Activated CD4-positive, CD25-positive, alpha-beta regulatory T cell (primary cell): ENCODE measurements around the gene PIK3IP1.

Experiments
- DNase-seq, 4 experiments: peaks; one replicate each; lab custom pipeline; 2025; lab: John Stamatoyannopoulos, UW

Gene PIK3IP1

DNA sequence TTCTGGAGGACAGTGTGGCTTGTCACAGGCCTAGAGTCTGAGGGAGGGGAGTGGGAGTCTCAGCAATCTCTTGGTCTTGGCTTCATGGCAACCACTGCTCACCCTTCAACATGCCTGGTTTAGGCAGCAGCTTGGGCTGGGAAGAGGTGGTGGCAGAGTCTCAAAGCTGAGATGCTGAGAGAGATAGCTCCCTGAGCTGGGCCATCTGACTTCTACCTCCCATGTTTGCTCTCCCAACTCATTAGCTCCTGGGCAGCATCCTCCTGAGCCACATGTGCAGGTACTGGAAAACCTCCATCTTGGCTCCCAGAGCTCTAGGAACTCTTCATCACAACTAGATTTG lies 13.0 kb downstream of the PIK3IP1 start:
- DNase-seq: no peak

DNA sequence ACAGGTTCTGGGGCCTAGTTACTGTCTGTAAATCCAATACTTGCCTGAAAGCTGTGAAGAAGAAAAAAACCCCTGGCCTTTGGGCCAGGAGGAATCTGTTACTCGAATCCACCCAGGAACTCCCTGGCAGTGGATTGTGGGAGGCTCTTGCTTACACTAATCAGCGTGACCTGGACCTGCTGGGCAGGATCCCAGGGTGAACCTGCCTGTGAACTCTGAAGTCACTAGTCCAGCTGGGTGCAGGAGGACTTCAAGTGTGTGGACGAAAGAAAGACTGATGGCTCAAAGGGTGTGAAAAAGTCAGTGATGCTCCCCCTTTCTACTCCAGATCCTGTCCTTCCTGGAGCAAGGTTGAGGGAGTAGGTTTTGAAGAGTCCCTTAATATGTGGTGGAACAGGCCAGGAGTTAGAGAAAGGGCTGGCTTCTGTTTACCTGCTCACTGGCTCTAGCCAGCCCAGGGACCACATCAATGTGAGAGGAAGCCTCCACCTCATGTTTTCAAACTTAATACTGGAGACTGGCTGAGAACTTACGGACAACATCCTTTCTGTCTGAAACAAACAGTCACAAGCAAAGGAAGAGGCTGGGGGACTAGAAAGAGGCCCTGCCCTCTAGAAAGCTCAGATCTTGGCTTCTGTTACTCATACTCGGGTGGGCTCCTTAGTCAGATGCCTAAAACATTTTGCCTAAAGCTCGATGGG lies 13.5 kb downstream of the PIK3IP1 start:
- peak in 2 of 4 experiments; percentile 39 to 51 for DNase-seq

DNA sequence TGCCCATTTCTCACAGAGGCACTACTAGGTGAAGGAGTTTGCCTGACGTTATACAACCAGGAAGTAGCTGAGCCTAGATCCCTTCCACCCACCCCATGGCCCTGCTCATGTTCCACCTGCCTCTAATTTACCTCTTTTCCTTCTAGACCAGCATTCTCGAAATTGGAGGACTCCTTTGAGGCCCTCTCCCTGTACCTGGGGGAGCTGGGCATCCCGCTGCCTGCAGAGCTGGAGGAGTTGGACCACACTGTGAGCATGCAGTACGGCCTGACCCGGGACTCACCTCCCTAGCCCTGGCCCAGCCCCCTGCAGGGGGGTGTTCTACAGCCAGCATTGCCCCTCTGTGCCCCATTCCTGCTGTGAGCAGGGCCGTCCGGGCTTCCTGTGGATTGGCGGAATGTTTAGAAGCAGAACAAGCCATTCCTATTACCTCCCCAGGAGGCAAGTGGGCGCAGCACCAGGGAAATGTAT lies 14.1 kb downstream of the PIK3IP1 start:
- no peak for DNase-seq

DNA sequence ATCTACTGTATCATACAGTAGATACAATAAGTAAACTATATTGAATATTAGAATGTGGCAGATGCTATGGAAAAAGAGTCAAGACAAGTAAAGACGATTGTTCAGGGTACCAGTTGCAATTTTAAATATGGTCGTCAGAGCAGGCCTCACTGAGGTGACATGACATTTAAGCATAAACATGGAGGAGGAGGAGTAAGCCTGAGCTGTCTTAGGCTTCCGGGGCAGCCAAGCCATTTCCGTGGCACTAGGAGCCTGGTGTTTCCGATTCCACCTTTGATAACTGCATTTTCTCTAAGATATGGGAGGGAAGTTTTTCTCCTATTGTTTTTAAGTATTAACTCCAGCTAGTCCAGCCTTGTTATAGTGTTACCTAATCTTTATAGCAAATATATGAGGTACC lies 14.5 kb downstream of the PIK3IP1 start:
- peak in 1 of 4 experiments; percentile 26 for DNase-seq

DNA sequence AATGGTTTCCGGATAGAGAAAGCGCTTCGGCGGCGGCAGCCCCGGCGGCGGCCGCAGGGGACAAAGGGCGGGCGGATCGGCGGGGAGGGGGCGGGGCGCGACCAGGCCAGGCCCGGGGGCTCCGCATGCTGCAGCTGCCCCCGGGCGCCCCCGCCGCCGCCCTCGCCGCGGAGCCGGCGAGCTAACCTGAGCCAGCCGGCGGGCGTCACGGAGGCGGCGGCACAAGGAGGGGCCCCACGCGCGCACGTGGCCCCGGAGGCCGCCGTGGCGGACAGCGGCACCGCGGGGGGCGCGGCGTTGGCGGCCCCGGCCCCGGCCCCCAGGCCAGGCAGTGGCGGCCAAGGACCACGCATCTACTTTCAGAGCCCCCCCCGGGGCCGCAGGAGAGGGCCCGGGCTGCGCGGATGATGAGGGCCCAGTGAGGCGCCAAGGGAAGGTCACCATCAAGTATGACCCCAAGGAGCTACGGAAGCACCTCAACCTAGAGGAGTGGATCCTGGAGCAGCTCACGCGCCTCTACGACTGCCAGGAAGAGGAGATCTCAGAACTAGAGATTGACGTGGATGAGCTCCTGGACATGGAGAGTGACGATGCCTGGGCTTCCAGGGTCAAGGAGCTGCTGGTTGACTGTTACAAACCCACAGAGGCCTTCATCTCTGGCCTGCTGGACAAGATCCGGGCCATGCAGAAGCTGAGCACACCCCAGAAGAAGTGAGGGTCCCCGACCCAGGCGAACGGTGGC lies 15.7 kb downstream of the PIK3IP1 start:
- no peak for DNase-seq

DNA sequence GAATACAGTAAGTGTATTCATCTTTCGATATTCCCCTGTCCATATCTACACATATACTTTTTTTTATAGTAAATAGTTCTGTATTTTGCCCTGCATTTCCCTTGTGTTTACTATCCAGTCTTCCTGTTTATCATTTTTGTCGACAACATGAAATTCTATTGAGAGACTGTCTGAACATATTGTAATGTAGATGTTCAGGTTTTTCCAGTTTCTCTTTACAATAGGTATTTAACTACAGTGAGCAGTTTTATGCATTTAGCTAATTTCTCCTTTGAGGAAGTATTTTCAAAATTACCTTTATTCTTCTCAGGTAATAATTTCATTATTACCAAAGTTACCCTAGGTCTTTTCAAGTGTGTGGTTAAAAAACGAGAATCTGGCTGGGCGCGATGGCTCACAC lies 16.7 kb downstream of the PIK3IP1 start:
- DNase-seq: no peak

DNA sequence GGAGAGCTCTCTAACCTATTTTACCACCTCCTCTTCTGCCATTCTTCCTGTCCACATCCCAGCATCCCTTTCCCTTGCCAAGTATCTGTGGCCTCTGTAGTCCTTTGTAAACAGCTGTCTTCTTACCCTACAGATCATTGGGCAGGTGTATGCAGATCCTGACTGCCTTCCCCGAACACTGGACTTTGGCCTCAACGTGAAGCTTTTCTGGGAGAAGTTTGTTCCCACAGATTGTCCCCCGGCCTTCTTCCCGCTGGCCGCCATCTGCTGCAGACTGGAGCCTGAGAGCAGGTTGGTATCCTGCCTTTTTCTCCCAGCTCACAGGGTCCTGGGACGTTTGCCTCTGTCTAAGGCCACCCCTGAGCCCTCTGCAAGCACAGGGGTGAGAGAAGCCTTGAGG lies 17.3 kb downstream of the PIK3IP1 start:
- no peak for DNase-seq

DNA sequence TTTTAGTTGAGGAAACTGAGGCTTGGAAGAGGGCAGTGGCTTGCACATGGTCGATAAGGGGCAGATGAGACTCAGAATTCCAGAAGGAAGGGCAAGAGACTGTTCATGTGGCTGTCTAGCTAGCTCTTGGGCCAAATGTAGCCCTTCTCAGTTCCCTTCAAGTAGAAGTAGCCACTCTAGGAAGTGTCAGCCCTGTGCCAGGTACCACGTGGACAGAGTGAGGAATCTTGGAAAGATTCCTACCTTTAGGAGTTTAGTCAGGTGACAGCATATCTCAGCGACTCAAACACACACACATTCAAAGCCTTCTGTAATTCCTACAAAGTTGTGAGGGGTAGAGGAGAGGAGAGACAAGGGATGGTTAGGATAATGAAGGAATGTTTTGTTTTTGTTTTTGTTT lies 18.3 kb downstream of the PIK3IP1 start:
- no peak for DNase-seq

DNA sequence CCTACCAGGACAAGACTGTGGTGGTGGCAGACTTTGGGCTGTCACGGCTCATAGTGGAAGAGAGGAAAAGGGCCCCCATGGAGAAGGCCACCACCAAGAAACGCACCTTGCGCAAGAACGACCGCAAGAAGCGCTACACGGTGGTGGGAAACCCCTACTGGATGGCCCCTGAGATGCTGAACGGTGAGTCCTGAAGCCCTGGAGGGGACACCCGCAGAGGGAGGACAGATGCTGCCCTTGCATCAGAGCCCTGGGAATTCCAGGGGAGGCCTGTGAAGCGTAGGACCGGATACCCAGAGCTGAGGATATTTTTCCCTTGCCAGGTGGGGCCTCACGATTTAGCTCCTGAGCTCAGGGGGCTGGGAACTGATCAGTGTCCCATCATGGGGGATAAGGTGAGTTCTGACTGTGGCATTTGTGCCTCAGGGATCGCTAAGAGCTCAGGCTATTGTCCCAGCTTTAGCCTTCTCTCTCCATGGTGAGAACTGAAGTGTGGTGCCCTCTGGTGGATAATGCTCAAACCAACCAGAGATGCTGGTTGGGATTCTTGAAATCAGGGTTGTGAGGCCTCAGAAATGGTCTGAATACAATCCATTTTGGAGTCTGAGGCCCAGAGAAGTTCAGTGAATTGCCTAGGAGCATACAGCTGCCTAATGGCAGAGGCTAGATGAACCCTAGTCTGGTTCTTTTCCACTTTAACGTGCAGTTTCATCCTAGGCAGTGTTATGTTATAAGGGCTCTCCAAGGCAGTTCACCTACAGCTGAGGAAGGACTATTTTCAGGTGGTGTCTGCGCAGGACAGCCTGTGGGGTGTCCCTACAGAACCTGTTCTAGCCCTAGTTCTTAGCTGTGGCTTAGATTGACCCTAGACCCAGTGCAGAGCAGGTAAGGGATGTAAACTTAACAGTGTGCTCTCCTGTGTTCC lies 19.5 kb downstream of the PIK3IP1 start:
- peak; percentile 14 to 44 (median 22) for DNase-seq

DNA sequence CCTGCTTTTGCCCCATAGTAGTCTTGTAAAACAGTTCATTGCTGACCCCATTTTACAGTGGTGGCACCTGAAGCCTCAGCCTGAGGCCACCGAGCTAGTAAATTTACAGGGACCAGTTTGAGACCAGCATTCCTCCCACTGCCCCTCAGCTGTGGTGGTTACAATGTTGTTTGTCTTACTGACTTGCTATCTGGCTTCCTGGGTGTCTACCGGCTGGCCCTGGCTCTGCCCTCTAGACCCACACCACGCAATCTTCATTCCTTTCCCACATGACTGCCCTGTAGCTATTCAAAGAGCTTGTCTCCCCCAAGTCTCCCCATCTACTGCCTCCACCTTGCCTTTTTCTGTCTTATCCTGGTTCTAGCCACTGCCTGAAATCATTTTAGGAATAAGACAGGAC lies 20.8 kb downstream of the PIK3IP1 start:
- no peak for DNase-seq

DNA sequence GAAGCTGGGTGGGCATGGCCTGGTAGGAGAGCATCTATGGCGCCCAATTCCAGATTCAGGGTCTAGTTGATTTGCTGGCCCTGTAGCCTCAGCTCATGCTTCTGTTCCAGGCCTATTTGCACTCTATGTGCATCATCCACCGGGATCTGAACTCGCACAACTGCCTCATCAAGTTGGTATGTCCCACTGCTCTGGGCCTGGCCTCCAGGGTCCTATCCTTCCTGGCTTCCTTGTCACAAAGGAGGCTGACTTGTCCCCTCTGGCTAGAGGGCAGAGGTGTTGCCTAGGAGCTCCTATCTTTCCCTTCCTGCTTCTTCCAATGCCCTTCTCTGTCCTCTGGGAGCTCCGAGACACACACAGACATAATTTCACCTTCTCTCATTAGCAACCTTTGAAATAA lies 21.3 kb downstream of the PIK3IP1 start:
- no peak for DNase-seq

DNA sequence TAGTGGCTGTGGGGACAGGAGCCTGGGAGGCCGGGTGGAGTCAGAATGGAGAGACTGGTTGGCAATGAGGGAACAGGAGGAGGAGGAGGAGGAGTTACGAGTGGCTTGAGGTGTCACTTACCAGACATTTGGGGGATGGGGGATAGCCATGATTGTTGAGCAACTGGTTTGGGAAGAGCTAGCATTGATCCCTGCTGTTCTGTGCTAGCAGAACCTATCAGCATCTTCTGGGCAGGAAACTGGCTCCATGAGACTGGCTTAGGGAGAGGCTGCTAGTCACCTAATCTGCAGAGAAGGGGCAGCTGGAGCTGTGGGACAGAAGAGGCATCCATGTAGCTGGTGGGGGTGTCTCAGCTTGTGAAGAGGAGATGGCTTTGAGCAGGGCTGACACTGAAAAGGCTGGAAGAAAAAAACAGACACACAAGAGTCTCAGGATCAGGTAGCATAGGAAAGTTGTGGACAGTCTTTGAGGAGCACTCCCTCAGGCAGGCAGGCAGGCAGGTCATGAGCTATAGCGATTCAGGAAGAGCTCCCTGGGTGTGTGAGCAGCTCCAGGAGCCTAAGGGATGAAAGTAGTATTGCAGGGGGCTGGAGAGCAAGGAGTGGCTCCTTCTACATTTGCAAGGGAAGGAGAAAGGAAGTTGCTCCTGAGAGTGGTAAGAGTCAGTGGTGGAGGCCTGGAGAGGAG lies 22.3 kb downstream of the PIK3IP1 start:
- DNase-seq: no peak

DNA sequence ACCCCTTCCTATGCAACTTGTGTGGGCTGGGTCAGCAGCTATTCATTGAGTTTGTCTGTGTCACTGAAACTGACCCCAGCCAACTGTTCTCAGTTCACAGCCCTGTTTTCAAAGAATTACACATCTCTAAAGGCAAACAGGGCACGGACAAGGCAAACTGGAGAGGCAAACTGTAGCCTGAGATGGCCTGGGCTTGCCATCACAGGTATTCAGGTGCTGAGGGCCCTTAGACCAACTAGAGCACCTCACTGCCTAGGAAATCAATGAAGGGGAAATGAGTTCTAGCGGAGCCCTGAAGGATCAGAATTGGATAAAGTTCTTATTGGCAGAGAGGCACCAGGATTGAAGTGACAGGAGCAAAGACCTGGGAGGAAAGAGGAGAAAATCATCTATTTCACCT lies 24.0 kb downstream of the PIK3IP1 start:
- no peak for DNase-seq

DNA sequence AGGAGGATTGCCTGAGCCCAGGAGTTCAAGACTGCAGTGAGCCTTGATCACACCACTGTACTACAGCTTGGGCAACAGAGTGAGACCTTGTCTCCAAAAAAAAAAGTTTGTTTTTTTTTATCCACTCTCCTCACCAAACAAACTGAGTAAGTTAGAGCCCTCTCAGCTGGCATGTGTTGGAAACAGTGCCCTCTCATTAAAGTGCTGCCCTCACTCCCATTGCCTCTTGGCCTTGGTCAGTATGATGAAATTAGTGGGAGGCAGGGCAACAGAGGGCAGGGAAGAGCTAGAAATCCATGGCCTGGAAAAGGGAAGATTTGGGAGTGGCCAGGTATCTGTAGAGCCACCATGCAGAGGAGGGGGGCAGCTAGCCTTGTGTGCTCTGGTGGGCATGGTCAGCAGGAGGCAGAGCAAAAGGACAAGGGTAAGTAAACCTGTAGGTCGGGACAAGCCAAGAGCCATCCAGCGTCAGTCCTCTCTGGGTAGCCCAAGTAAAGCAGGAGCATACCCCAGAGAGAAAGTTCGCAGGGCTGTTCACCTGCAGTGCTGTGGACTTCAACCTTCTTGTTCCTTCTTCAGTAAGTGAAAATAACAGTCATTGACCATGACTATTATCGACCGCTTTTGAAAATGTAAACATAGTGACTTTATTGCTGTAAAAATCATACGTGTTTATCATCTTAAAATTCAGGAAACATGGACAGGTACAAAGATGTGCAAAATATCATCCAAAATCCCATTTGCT lies 28.2 kb downstream of the PIK3IP1 start:
- no peak for DNase-seq

DNA sequence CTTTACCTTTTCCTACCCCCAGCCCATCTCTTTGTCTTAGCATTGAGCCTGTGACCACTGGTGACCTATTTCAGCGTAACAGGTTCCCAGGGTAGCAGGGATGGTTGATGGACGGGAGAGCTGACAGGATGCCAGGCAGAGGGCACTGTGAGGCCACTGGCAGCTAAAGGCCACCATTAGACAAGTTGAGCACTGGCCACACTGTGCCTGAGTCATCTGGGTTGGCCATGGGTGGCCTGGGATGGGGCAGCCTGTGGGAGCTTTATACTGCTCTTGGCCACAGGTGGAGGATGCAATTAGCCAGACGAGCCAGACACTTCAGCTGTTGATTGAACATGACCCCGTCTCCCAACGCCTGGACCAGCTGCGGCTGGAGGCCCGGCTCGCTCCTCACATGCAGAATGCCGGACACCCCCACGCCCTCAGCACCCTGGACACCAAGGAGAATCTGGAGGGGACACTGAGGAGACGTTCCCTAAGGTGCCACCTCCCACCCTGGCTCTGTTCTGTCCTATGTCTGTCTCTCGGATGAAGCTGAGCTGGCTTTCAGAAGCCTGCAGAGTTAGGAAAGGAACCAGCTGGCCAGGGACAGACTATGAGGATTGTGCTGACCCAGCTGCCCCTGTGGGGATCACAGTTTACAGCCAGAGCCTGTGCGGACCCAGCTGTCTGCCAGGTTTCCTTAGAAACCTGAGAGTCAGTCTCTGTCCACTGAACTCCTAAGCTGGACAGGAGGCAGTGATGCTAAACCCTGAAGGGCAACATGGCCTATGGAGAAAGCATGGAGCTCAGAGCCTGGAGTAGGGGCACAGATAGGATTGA lies 29.8 kb downstream of the PIK3IP1 start:
- DNase-seq: no peak

DNA sequence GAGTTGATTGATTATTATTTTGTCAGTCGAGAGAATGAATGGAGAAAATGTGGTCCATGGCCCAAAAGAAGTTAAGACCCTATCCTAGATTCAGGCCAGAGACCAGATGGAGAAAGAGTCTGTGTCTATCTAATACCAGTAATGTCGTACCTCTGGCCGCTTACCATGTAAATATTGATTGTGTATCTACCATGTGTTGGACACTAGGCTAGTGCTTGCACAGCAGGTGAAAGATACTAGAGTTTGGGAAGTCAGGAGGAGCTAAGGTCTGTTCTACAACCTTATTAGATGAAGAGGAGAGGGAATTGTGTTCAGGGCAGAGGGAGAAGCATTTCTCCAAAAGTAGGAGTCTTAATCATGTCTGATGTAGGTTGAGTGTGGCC lies 31.8 kb downstream of the PIK3IP1 start:
- DNase-seq: no peak

DNA sequence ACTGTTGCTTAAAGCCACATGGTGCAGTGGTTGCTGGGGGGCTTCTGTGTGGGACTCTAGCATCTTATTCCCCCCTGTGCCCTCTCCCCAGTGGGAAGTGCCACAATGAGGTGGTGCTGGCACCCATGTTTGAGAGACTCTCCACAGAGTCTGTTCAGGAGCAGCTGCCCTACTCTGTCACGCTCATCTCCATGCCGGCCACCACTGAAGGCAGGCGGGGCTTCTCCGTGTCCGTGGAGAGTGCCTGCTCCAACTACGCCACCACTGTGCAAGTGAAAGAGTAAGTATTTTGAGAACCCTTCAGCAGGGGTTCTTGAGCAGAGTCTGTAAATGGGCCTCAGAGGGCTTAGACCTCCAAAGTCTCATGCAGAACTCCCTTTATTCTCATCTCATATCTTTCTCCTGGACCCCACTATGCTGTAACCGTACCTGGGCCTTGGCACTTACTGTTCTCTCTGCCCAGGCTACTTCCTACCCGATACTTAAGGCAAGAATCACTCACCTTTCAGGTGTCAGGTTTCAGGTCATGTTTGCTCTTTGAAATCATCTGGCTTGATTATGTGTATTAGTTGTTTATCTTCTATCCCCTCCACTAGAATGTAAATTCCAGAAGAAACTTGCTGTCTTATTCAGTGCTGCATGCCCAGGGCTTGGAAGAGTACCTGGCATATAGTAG lies 32.4 kb downstream of the PIK3IP1 start:
- DNase-seq: no peak

DNA sequence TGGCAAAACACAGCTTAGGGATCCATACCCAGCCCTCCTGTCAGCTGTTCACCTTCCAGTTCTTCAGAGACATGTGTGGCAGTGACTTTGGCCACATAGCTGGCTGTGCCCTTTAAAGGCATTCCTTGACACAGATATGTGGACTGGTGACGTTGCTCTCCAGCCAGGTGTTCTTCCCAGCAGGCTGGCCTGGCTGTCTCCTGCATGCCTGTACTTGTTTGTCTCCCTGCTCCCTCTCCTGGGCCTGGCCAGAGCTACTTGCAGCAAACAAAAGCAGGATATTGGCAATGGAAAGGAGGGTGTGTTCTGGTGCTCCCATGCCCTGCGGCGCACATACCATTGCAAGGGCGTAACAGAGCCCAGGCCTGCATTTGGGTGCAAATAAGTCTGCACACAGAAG lies 38.3 kb downstream of the PIK3IP1 start:
- DNase-seq: no peak

DNA sequence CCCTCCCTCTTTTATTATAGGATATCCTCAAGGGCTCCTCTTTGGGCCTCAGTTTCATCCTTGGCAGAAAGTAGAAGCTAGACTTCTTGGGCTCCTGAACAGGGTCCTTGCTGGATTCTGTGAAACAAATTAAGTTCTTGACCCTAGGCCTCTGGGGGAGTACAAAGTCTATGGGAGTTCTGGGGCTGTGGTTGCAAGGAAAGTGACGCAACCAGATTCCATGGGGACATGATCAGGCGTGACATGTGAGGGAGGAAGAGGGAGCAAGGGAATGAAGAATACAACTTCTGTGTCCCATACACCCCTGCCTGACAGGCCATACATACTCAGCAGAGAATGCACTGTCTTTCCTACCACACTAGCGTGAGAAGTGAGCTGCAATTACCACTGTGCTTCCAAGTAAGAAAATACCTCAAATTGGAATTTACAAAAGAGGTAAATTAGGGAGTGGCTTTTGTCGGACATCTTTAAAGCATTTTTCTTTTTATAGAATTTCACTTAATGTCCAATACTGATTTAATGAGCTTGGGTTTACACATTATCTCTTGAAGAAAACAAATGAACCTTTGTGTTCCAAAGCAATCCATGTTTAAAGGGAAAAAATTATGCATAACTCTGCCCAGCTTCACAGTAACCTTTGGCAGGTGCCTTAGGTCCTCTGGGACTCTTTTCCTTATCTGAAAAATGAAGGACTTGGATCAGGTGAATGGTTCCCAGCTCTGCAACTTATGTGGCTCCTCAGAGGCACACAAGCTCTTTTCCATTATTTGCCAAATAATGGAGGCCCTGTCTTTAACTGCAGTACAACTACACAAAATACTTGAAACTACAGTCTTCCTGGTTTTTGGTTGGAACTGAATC lies 41.3 kb downstream of the PIK3IP1 start:
- DNase-seq: no peak
